Activated CD8-positive, alpha-beta memory T cell treated with anti-CD3 and anti-CD28 coated beads for 4 hours (primary cell): ENCODE results near the gene PDE4B.
"Not testable (repeated sequence)": the region's sequence is repeated elsewhere in the genome, so short reads cannot be mapped to it uniquely, and the experiment has no call there.

ENCODE experiments used
- DNase-seq, 2 donors: peaks; one replicate each; pipeline ENCODE4 v3.0.0-alpha.2; 2020; ENCODE audit warnings: low read depth in 2 of 2

PDE4B gene

GRCh38 chr1:65953170-65953569 is 160.5 kb downstream of the PDE4B start:
- DNase-seq: no peak

- DNase-seq: no peak
Observed at GRCh38 chr1:65955071-65955470, 162.4 kb downstream of the PDE4B start.

GRCh38 chr1:65955503-65955902 is 162.8 kb downstream of the PDE4B start:
- no peak for DNase-seq

- no peak for DNase-seq
Observed at GRCh38 chr1:65958561-65959350, 166.1 kb downstream of the PDE4B start.

GRCh38 chr1:65959896-65960567 is 167.3 kb downstream of the PDE4B start:
- no peak for DNase-seq

- DNase-seq: no peak
Observed at GRCh38 chr1:65963156-65963888, 170.6 kb downstream of the PDE4B start.

GRCh38 chr1:65964123-65964522 is 171.4 kb downstream of the PDE4B start:
- no peak for DNase-seq

- no peak for DNase-seq
Observed at GRCh38 chr1:65965112-65965996, 172.7 kb downstream of the PDE4B start.

GRCh38 chr1:65967492-65967891 is 174.8 kb downstream of the PDE4B start:
- not testable (repeated sequence) for DNase-seq

- no peak for DNase-seq
Observed at GRCh38 chr1:65971547-65971946, 178.9 kb downstream of the PDE4B start.

GRCh38 chr1:65975708-65976107 is 183.0 kb downstream of the PDE4B start:
- DNase-seq: no peak

- no peak for DNase-seq
Observed at GRCh38 chr1:65979136-65980044, 186.7 kb downstream of the PDE4B start.

GRCh38 chr1:65980237-65980636 is 187.5 kb downstream of the PDE4B start:
- no peak for DNase-seq

GRCh38 chr1:65983500-65983899 is 190.8 kb downstream of the PDE4B start:
- DNase-seq: no peak

GRCh38 chr1:65985393-65986066 is 192.8 kb downstream of the PDE4B start:
- DNase-seq: no peak

- DNase-seq: no peak
Observed at GRCh38 chr1:65986146-65986545, 193.5 kb downstream of the PDE4B start.

GRCh38 chr1:65990161-65990560 is 197.5 kb downstream of the PDE4B start:
- DNase-seq: no peak

- DNase-seq: no peak
Observed at GRCh38 chr1:65991694-65992093, 199.0 kb downstream of the PDE4B start.

GRCh38 chr1:65992165-65992821 is 199.6 kb downstream of the PDE4B start:
- DNase-seq: no peak
